ENCODE measurements around the gene PDE4DIP.
"Not testable (repeated sequence)": the region's sequence is repeated elsewhere in the genome, so short reads cannot be mapped to it uniquely, and the experiment has no call there.

PDE4DIP gene

DNA sequence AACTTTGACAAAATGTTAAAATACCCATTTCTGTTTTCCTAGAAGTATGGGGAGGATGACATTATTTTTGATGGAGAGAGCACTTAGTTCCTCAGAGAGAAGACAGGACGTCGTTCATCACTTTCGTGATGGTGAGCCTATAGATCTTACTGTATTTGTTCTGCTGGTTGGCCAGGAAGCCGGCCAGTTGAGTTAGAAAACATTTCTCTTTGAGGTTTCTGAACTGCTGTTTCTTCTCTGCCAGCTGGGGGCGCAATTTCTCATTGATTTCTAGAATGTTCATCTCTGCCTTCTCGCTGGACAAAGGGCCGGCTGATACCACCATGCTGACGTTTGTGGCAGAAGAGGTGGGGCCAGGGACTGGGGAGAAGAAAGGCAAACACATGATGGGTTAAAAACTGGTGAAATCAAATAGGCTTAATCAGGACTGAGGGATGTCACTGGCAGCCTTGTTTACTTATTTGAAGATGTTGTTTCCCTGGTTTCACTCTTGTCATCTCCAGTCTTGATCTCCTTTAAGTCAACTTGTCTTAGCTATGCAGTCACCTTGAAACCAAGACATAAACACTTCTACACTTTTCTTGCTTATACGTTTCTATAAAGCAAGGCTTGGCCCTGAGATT lies 231.4 kb downstream of the PDE4DIP start:
- not testable (repeated sequence) for DNase-seq (ENCODE audit: low read depth in 3 of 3)
